Loucy (cell line): ENCODE results near the gene NCOR1.

Source experiments
- H2AFZ ChIP-seq: fragments of 200-600 bp; sonication (generic); 2 replicates; pipeline ENCODE4 v1.6.0; 2016; ENCODE audit warnings: antibody characterized with exemption, mild to moderate bottlenecking, low read length, moderate library complexity
- H3F3A ChIP-seq: fragments of 200-600 bp; 2 replicates; pipeline ENCODE4 v1.6.0; 2016; ENCODE audit warnings: antibody characterized with exemption, low read depth, mild to moderate bottlenecking
- H3K27me3 ChIP-seq: fragments of 200-600 bp; sonication (generic); 2 replicates; pipeline ENCODE4 v1.6.1; 2014; ENCODE audit warnings: low read length, mild to moderate bottlenecking; ENCODE audit not compliant: insufficient read depth, poor library complexity, severe bottlenecking
- H3K36me3 ChIP-seq: fragments of 200-600 bp; sonication (generic); 2 replicates; pipeline ENCODE4 v1.6.1; 2016; ENCODE audit warnings: low read length; ENCODE audit not compliant: insufficient read depth
- H3K4me1 ChIP-seq: fragments of 200-600 bp; sonication (generic); 2 replicates; pipeline ENCODE4 v1.5.1; 2014; ENCODE audit warnings: low read length, mild to moderate bottlenecking; ENCODE audit not compliant: insufficient read depth, poor library complexity, severe bottlenecking
- H3K4me2 ChIP-seq: fragments of 200-600 bp; sonication (generic); 2 replicates; pipeline ENCODE4 v1.6.0; 2014; ENCODE audit warnings: antibody characterized with exemption, low read length, low read depth, mild to moderate bottlenecking; ENCODE audit not compliant: poor library complexity, severe bottlenecking
- H3K4me3 ChIP-seq: fragments of 200-600 bp; sonication (generic); 2 replicates; pipeline ENCODE4 v1.5.1; 2014; ENCODE audit warnings: low read length, mild to moderate bottlenecking, mixed read lengths; ENCODE audit not compliant: poor library complexity, severe bottlenecking
- H3K79me2 ChIP-seq: fragments of 200-600 bp; sonication (generic); 2 replicates; pipeline ENCODE4 v1.6.1; 2014; ENCODE audit warnings: low read length; ENCODE audit not compliant: insufficient read depth
- H3K9ac ChIP-seq: fragments of 200-600 bp; sonication (generic); 2 replicates; pipeline ENCODE4 v1.6.0; 2014; ENCODE audit warnings: mild to moderate bottlenecking, low read depth, low read length, moderate library complexity; ENCODE audit not compliant: poor library complexity, severe bottlenecking
- H3K9me2 ChIP-seq: fragments of 200-600 bp; sonication (generic); replicated peaks from 2 replicates; pipeline ENCODE4 v1.6.1; 2016; ENCODE audit warnings: low read depth, low read length, mixed read lengths
- H3K9me3 ChIP-seq: fragments of 200-600 bp; sonication (generic); 2 replicates; pipeline ENCODE4 v1.6.1; 2014; ENCODE audit warnings: mild to moderate bottlenecking, antibody characterized with exemption, low read length, low read depth; ENCODE audit not compliant: insufficient read depth
- H4K20me1 ChIP-seq: fragments of 200-600 bp; sonication (generic); 2 replicates; pipeline ENCODE4 v1.6.0; 2014; ENCODE audit warnings: antibody characterized with exemption, low read length, mild to moderate bottlenecking; ENCODE audit not compliant: insufficient read depth, poor library complexity, severe bottlenecking
- CTCF ChIP-seq: fragments of 200-600 bp; sonication (generic); conservative IDR thresholded peaks from 2 replicates; pipeline ENCODE4 v1.5.1; 2014; ENCODE audit warnings: mild to moderate bottlenecking, antibody characterized with exemption, low read length
- EZH2phosphoT487 ChIP-seq: fragments of 200-600 bp; IDR thresholded peaks from 2 replicates; pipeline ENCODE4 v1.6.1; 2018; ENCODE audit warnings: antibody characterized with exemption, mild to moderate bottlenecking, moderate library complexity, borderline replicate concordance

Gene NCOR1

GRCh38 chr17:16023881-16024280 is 191.5 kb downstream of the NCOR1 start:
- H3K9me2 ChIP-seq, result no peaks in the 10 kb centered on the region
- peaks cover 26% of the 10 kb centered on the region; the same call in 1 of the 2 replicates for H3K79me2 ChIP-seq
- H3K4me3 ChIP-seq, result no peak overlapping the region
- H3K36me3 ChIP-seq, result peaks cover 69% of the 10 kb centered on the region
- no peak overlapping the region for H2AFZ ChIP-seq
- no peaks in the 10 kb centered on the region for H3K4me1 ChIP-seq
- H3K27me3 ChIP-seq, result no peaks in the 10 kb centered on the region
- TF ChIP-seq EZH2phosphoT487, result no peak
- no peak for TF ChIP-seq CTCF
- no peaks in the 10 kb centered on the region for H3K9me3 ChIP-seq
- no peaks in the 10 kb centered on the region for H3F3A ChIP-seq
- peaks cover 14% of the 10 kb centered on the region for H4K20me1 ChIP-seq
- no peak overlapping the region for H3K9ac ChIP-seq
- H3K4me2 ChIP-seq, result no peak overlapping the region

- Histone ChIP-seq H3K9ac (no peak overlapping the region), H3K4me2 (no peak overlapping the region), H3K36me3 (peaks cover 41% of the 10 kb centered on the region), H3K4me1 (no peaks in the 10 kb centered on the region), H3K27me3 (no peaks in the 10 kb centered on the region), H3K4me3 (no peak overlapping the region), H4K20me1 (peaks cover 24% of the 10 kb centered on the region), H3K9me3 (no peaks in the 10 kb centered on the region), H3K9me2 (no peaks in the 10 kb centered on the region), H3K79me2 (peaks cover 36% of the 10 kb centered on the region; the same call in 1 of the 2 replicates), H2AFZ (no peak overlapping the region), H3F3A (no peaks in the 10 kb centered on the region)
- TF ChIP-seq CTCF (no peak), EZH2phosphoT487 (no peak)
Measured at GRCh38 chr17:16019347-16019746, 196.0 kb downstream of the NCOR1 start.

GRCh38 chr17:16013943-16014407 is 201.4 kb downstream of the NCOR1 start:
- H3K79me2 ChIP-seq, result peaks cover 25% of the 10 kb centered on the region; the same call in 1 of the 2 replicates

More at GRCh38 chr17:16013943-16014407, 201.4 kb downstream of the NCOR1 start:
- Histone ChIP-seq H3K9me3 (no peaks in the 10 kb centered on the region), H3K36me3 (peaks cover 33% of the 10 kb centered on the region), H3F3A (no peaks in the 10 kb centered on the region), H3K4me1 (peaks cover 12% of the 10 kb centered on the region), H3K9ac (no peak overlapping the region), H4K20me1 (peaks cover 27% of the 10 kb centered on the region), H2AFZ (no peak overlapping the region), H3K9me2 (no peaks in the 10 kb centered on the region), H3K4me3 (no peak overlapping the region), H3K27me3 (no peaks in the 10 kb centered on the region), H3K4me2 (no peak overlapping the region)
- TF ChIP-seq EZH2phosphoT487 (no peak), CTCF (no peak)
